ENCODE data around the gene PVALEF. TPM values are rescaled to one million over a fixed set of nuclear protein-coding genes. Genes with fewer than 3 reads are reported as not detected.

The PVALEF gene
- total RNA-seq, 1 experiment from 2014 or later = not detected

- Histone ChIP-seq H4K8ac (replicated peaks; ENCODE audit: insufficient read length, low read depth, low read length) (no peak overlapping the region), H2AFZ (ENCODE audit: low read length) (no peak overlapping the region), H3K27me3 (ENCODE audit: insufficient read depth, low read length) (no peaks in the 10 kb centered on the region), H4K5ac (ENCODE audit: insufficient read length, low read depth, low read length) (no peak overlapping the region), H4K91ac (ENCODE audit: insufficient read length, low read depth, low read length) (no peak overlapping the region), H3K23ac (ENCODE audit: insufficient read length, low read depth, low read length) (no peak overlapping the region), H3K23me2 (ENCODE audit: insufficient read length, low read depth, low read length, poor library complexity, severe bottlenecking) (peaks cover 3% of the 10 kb centered on the region), H3K4me1 (ENCODE audit: insufficient read depth, low read length) (no peaks in the 10 kb centered on the region), H3K4me2 (ENCODE audit: insufficient read depth, insufficient read length, low read length) (no peak overlapping the region), H2BK120ac (ENCODE audit: low read depth, low read length, poor library complexity, severe bottlenecking) (no peak overlapping the region), H3K18ac (ENCODE audit: insufficient read length, low read depth, low read length) (no peak overlapping the region), H2BK12ac (ENCODE audit: insufficient read length, low read depth, low read length) (no peak overlapping the region), H2BK20ac (ENCODE audit: low read depth, low read length, poor library complexity, severe bottlenecking) (no peak overlapping the region), H2BK5ac (ENCODE audit: insufficient read length, low read length) (no peak overlapping the region), H3K4ac (ENCODE audit: low read depth, low read length) (no peak overlapping the region), H3K56ac (ENCODE audit: insufficient read length, low read depth, low read length) (no peak overlapping the region), H3K27ac (ENCODE audit: insufficient read length, low read depth, low read length) (no peak overlapping the region), H3K14ac (ENCODE audit: insufficient read depth, low read length) (no peak overlapping the region; the same call in 1 of the 2 replicates), H3K9ac (ENCODE audit: extremely low read depth, insufficient read length, low read length) (no peak overlapping the region), H2AK5ac (ENCODE audit: insufficient read length, low read length) (no peak overlapping the region), H3K9me3 (ENCODE audit: control insufficient read depth, low read depth, low read length) (no peaks in the 10 kb centered on the region), H3K79me2 (ENCODE audit: insufficient read depth, low read length) (no peaks in the 10 kb centered on the region), H2BK15ac (ENCODE audit: low read depth, low read length) (no peak overlapping the region), H4K20me1 (ENCODE audit: control insufficient read depth, insufficient read depth, insufficient read length) (peaks cover 4% of the 10 kb centered on the region), H3K79me1 (ENCODE audit: insufficient read depth, low read depth, low read length, poor library complexity, severe bottlenecking) (no peaks in the 10 kb centered on the region), H3T11ph (ENCODE audit: low read length) (no peak overlapping the region)
- TF ChIP-seq CTCF (conservative IDR thresholded peaks at IDR 0.05) = no peak
- Mint-ChIP-seq H3K36me3 (ENCODE audit: insufficient read depth in 1 of 3, low read depth in 3 of 3) (no peaks in the 10 kb centered on the region), H3K27ac (no peak overlapping the region), H3K27me3 (ENCODE audit: low read depth) (peaks cover 14% of the 10 kb centered on the region), H3K4me3 (peak overlapping the region in 1 of 2 experiments; percentile 53; a peak in 3 of 5 replicates), H3K4me1 (no peaks in the 10 kb centered on the region), H3K9me3 (no peaks in the 10 kb centered on the region)
- no peak for DNase-seq
- WGBS (ENCODE audit: extremely low coverage, insufficient read length, low lambda C conversion rate) = no CpG with 5 or more reads among the region's 19 CpGs
Measured at GRCh38 chr17:81164371-81165245, 699 bp upstream of the PVALEF start.

All from H9 (cell line).